ENCODE results near the gene AKAP3.

- TF ChIP-seq CTCF (IDR thresholded peaks at IDR 0.05) (no peak), POLR2A (IDR thresholded peaks at IDR 0.05) (no peak)
Measured at GRCh38 chr12:4589941-4590340, 58.9 kb downstream of the AKAP3 start.

Measured in uterus (tissue), 2 donors.